ENCODE measurements around the gene FAM9C.
A peak's percentile ranks its signal among the peaks of the same experiment; 100 is the strongest.
"Not testable (repeated sequence)": the region's sequence is repeated elsewhere in the genome, so short reads cannot be mapped to it uniquely, and the experiment has no call there.

The FAM9C gene

GRCh38 chrX:13036896-13037295 is 7.5 kb downstream of the FAM9C start:
- no peak for DNase-seq

GRCh38 chrX:13033193-13033592 is 11.2 kb downstream of the FAM9C start:
- no peak for DNase-seq

GRCh38 chrX:13029887-13030771 is 14.3 kb downstream of the FAM9C start:
- DNase-seq = no peak

GRCh38 chrX:13029637-13029886 is 14.9 kb downstream of the FAM9C start:
- no peak for DNase-seq

- DNase-seq = no peak
Observed at GRCh38 chrX:13028871-13029636, 15.4 kb downstream of the FAM9C start.

GRCh38 chrX:13026877-13027652 is 17.4 kb downstream of the FAM9C start:
- no peak for DNase-seq

- DNase-seq = no peak
Observed at GRCh38 chrX:13024986-13025385, 19.4 kb downstream of the FAM9C start.

GRCh38 chrX:13023979-13024378 is 20.4 kb downstream of the FAM9C start:
- DNase-seq = no peak

- no peak for DNase-seq
Observed at GRCh38 chrX:13023567-13023966, 20.9 kb downstream of the FAM9C start.

GRCh38 chrX:13022926-13023325 is 21.5 kb downstream of the FAM9C start:
- no peak for DNase-seq

GRCh38 chrX:13016731-13017130 is 27.7 kb downstream of the FAM9C start:
- DNase-seq = not testable (repeated sequence)

- peak; percentile 1 for DNase-seq
Observed at GRCh38 chrX:13015536-13016236, 28.7 kb downstream of the FAM9C start.

- no peak for DNase-seq
Observed at GRCh38 chrX:13014111-13015096, 30.0 kb downstream of the FAM9C start.

GRCh38 chrX:13013363-13014110 is 30.9 kb downstream of the FAM9C start:
- peak; percentile 49 for DNase-seq

- DNase-seq = no peak
Observed at GRCh38 chrX:13010546-13010945, 33.9 kb downstream of the FAM9C start.

GRCh38 chrX:13009844-13010243 is 34.6 kb downstream of the FAM9C start:
- DNase-seq = no peak

GRCh38 chrX:13009273-13009672 is 35.1 kb downstream of the FAM9C start:
- DNase-seq = no peak

GRCh38 chrX:13008851-13009250 is 35.6 kb downstream of the FAM9C start:
- no peak for DNase-seq

GRCh38 chrX:13008189-13008533 is 36.3 kb downstream of the FAM9C start:
- DNase-seq = no peak

- no peak for DNase-seq
Observed at GRCh38 chrX:13007519-13008188, 36.8 kb downstream of the FAM9C start.
